HEK293 (cell line): ENCODE results near the gene LUZP2.

Experiments
- CTCF ChIA-PET: fragments of 350-600 bp; formaldehyde crosslinking; extraction: SDS; loops from one replicate; lab custom pipeline; 2021; ENCODE audit warnings: antibody characterized with exemption; lab: Yijun Ruan, JAX
- POLR2A ChIA-PET: fragments of 300-600 bp; formaldehyde crosslinking; extraction: SDS; loops from one replicate; lab custom pipeline; 2020; ENCODE audit warnings: antibody characterized with exemption, inconsistent platforms; lab: Yijun Ruan, JAX
- H3K27ac ChIP-seq: fragments of 200-500 bp; sonication (Bioruptor generic); 2 replicates; pipeline ENCODE4 v1.5.1; 2014; ENCODE audit warnings: low read depth, low read length, control low read depth, inconsistent platforms; ENCODE audit errors: extremely low read depth
- H3K36me3 ChIP-seq, 2 experiments: fragments of 200-500 bp in 1 of 2; sonication (Bioruptor generic) in 1 of 2; 1 replicate in 1 of 2; 2 replicates in 1 of 2; pipeline ENCODE4 v1.5.1; 2014 to 2017; ENCODE audit warnings: inconsistent platforms in 2 of 2, low read length in 2 of 2; ENCODE audit not compliant: control insufficient read depth in 2 of 2, insufficient read depth in 1 of 2
- H3K4me1 ChIP-seq: fragments of 200-500 bp; sonication (Bioruptor generic); 2 replicates; pipeline ENCODE4 v1.5.1; 2014; ENCODE audit warnings: mild to moderate bottlenecking, low read length, inconsistent platforms; ENCODE audit not compliant: control insufficient read depth, insufficient read depth
- H3K4me3 ChIP-seq: 2 replicates; pipeline ENCODE4 v1.5.1; 2011; ENCODE audit warnings: low read depth, mild to moderate bottlenecking, control low read depth, low read length, moderate library complexity
- H3K9me3 ChIP-seq: fragments of 200-500 bp; sonication (Bioruptor generic); 2 replicates; pipeline ENCODE4 v1.5.1; 2014; ENCODE audit warnings: low read depth, low read length, inconsistent platforms; ENCODE audit not compliant: control insufficient read depth, insufficient read depth
- KLF16 ChIP-seq: fragments of 450-650 bp; formaldehyde crosslinking; IDR thresholded peaks from 2 replicates; pipeline ENCODE4 v1.5.1; 2017; ENCODE audit warnings: missing biosample characterization, missing genetic modification characterization
- MZF1 ChIP-seq: fragments of 450-650 bp; formaldehyde crosslinking; IDR thresholded peaks from 2 replicates; pipeline ENCODE4 v1.5.1; 2017; ENCODE audit warnings: missing biosample characterization, missing genetic modification characterization, borderline replicate concordance
- PBX3 ChIP-seq: sonication (generic); formaldehyde crosslinking; IDR thresholded peaks from 2 replicates; pipeline ENCODE4 v1.8.1; 2022; ENCODE audit warnings: mild to moderate bottlenecking, moderate library complexity, missing genetic modification reagents
- REPIN1 ChIP-seq: fragments of 450-650 bp; formaldehyde crosslinking; IDR thresholded peaks from 2 replicates; pipeline ENCODE4 v1.5.1; 2017; ENCODE audit warnings: missing biosample characterization, missing genetic modification characterization, low read depth
- SCRT1 ChIP-seq: fragments of 450-650 bp; formaldehyde crosslinking; IDR thresholded peaks from 2 replicates; pipeline ENCODE4 v1.5.1; 2016; ENCODE audit warnings: missing biosample characterization, missing genetic modification characterization, borderline replicate concordance
- SP7 ChIP-seq: fragments of 450-650 bp; formaldehyde crosslinking; IDR thresholded peaks from 2 replicates; pipeline ENCODE4 v1.5.1; 2016; ENCODE audit warnings: missing biosample characterization, missing genetic modification characterization
- ZBTB49 ChIP-seq: fragments of 450-650 bp; formaldehyde crosslinking; IDR thresholded peaks from 2 replicates; pipeline ENCODE4 v1.5.1; 2016; ENCODE audit warnings: missing biosample characterization, missing genetic modification characterization, low read depth
- ZNF112 ChIP-seq: fragments of 450-650 bp; formaldehyde crosslinking; IDR thresholded peaks from 2 replicates; pipeline ENCODE4 v1.5.0; 2017; ENCODE audit warnings: missing biosample characterization, missing genetic modification characterization
- ZNF239 ChIP-seq: fragments of 450-650 bp; formaldehyde crosslinking; IDR thresholded peaks from 2 replicates; pipeline ENCODE4 v1.5.1; 2016; ENCODE audit warnings: missing biosample characterization, missing genetic modification characterization
- ZNF324 ChIP-seq: fragments of 450-650 bp; formaldehyde crosslinking; IDR thresholded peaks from 2 replicates; pipeline ENCODE4 v1.5.1; 2016; ENCODE audit warnings: missing biosample characterization, missing genetic modification characterization
- ZNF354C ChIP-seq: fragments of 450-650 bp; formaldehyde crosslinking; IDR thresholded peaks from 2 replicates; pipeline ENCODE4 v1.5.1; 2016; ENCODE audit warnings: missing biosample characterization, missing genetic modification characterization, low read depth, borderline replicate concordance
- ZNF366 ChIP-seq: fragments of 450-650 bp; formaldehyde crosslinking; conservative IDR thresholded peaks from 2 replicates; pipeline ENCODE4 v1.5.1; 2016; ENCODE audit warnings: missing biosample characterization, missing genetic modification characterization
- ZNF621 ChIP-seq: fragments of 450-650 bp; formaldehyde crosslinking; IDR thresholded peaks from 2 replicates; pipeline ENCODE4 v1.5.1; 2017; ENCODE audit warnings: missing biosample characterization, missing genetic modification characterization
- ZNF624 ChIP-seq: fragments of 450-650 bp; formaldehyde crosslinking; IDR thresholded peaks from 2 replicates; pipeline ENCODE4 v1.5.1; 2017; ENCODE audit warnings: missing biosample characterization, missing genetic modification characterization
- ZNF768 ChIP-seq: fragments of 450-650 bp; formaldehyde crosslinking; IDR thresholded peaks from 2 replicates; pipeline ENCODE4 v1.5.1; 2018; ENCODE audit warnings: missing biosample characterization, mild to moderate bottlenecking, missing genetic modification characterization
- ZNF777 ChIP-seq: fragments of 450-650 bp; formaldehyde crosslinking; IDR thresholded peaks from 2 replicates; pipeline ENCODE4 v1.5.1; 2017; ENCODE audit warnings: missing biosample characterization, missing genetic modification characterization, borderline replicate concordance
- TF ChIP-seq, protein P1 (sequence below): fragments of 450-650 bp; formaldehyde crosslinking; IDR thresholded peaks from 2 replicates; pipeline ENCODE4 v1.5.1; 2016; ENCODE audit warnings: missing biosample characterization, missing genetic modification characterization, low read depth
- TF ChIP-seq, protein P2 (sequence below): fragments of 450-650 bp; formaldehyde crosslinking; IDR thresholded peaks from 2 replicates; pipeline ENCODE4 v1.5.1; 2016; ENCODE audit warnings: missing biosample characterization, missing genetic modification characterization
- TF ChIP-seq, protein P3 (sequence below): fragments of 450-650 bp; IDR thresholded peaks from 2 replicates; pipeline ENCODE4 v1.5.1; 2018; ENCODE audit warnings: missing biosample characterization, mild to moderate bottlenecking, missing genetic modification characterization

The LUZP2 gene

DNA sequence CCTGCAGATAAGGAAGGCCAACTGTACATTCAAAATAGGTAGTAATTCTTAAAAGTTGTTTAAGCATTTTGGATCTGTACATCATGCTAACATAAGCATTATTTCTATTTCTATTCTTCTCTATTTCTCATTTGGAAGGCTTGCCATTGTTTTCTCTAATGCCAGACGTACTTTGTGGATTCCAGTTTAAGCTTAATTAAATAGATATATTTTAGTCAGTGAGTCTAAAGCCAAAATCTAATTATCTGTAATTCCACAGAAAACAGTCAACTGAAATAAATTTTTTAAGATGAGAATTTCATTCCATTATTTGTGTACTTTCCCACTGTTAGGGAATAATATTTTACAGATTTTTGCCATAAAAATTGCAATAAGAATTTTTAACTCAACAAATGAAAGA lies 123.0 kb downstream of the LUZP2 start (continued):
- TF ChIP-seq ZBTB49 (tag by site-specific recombination) (no peak), ZNF112 (tag by site-specific recombination) (no peak), ZNF354C (tag by site-specific recombination) (no peak)
- TF ChIP-seq, all 188 proteins: peak for 0

DNA sequence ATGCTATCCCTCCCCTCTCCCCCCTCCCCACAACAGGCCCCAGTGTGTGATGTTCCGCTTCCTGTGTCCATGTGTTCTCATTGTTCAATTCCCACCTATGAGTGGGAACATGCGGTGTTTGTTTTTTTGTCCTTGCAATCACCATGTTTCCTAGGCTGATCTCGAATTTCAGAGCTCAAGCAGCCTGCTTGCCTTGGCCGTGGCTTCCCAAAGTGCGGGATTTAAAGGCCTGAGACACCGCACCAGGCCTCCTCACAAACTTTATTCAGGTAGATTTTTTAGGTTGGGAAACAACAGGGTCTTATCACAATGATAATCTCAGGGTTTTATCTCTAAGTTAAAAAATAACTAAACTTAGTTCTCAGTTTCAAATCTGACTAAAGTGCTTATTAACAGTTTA lies 125.4 kb downstream of the LUZP2 start:
- POLR2A ChIA-PET: no interaction called here

More for the DNA sequence above, 125.4 kb downstream of the LUZP2 start:
- no peak overlapping the region for H3K4me3 ChIP-seq
- H3K4me1 ChIP-seq: no peaks in the 10 kb centered on the region
- H3K9me3 ChIP-seq: no peaks in the 10 kb centered on the region
- TF ChIP-seq SCRT1 (tag by site-specific recombination) (no peak), ZNF777 (tag by site-specific recombination) (no peak), ZNF239 (no peak), ZNF324 (tag by site-specific recombination) (no peak), ZNF768 (tag by site-specific recombination) (no peak), MZF1 (no peak), ZNF366 (tag by site-specific recombination) (no peak), KLF16 (tag by site-specific recombination) (no peak), ZNF621 (tag by site-specific recombination) (no peak), ZNF624 (tag by site-specific recombination) (no peak), ZBTB49 (tag by site-specific recombination) (no peak), PBX3 (no peak), SP7 (tag by site-specific recombination) (no peak), REPIN1 (tag by site-specific recombination) (no peak)
- TF ChIP-seq, protein P1, sequence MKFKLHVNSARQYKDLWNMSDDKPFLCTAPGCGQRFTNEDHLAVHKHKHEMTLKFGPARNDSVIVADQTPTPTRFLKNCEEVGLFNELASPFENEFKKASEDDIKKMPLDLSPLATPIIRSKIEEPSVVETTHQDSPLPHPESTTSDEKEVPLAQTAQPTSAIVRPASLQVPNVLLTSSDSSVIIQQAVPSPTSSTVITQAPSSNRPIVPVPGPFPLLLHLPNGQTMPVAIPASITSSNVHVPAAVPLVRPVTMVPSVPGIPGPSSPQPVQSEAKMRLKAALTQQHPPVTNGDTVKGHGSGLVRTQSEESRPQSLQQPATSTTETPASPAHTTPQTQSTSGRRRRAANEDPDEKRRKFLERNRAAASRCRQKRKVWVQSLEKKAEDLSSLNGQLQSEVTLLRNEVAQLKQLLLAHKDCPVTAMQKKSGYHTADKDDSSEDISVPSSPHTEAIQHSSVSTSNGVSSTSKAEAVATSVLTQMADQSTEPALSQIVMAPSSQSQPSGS (tag by site-specific recombination): no peak
- TF ChIP-seq, protein P2, sequence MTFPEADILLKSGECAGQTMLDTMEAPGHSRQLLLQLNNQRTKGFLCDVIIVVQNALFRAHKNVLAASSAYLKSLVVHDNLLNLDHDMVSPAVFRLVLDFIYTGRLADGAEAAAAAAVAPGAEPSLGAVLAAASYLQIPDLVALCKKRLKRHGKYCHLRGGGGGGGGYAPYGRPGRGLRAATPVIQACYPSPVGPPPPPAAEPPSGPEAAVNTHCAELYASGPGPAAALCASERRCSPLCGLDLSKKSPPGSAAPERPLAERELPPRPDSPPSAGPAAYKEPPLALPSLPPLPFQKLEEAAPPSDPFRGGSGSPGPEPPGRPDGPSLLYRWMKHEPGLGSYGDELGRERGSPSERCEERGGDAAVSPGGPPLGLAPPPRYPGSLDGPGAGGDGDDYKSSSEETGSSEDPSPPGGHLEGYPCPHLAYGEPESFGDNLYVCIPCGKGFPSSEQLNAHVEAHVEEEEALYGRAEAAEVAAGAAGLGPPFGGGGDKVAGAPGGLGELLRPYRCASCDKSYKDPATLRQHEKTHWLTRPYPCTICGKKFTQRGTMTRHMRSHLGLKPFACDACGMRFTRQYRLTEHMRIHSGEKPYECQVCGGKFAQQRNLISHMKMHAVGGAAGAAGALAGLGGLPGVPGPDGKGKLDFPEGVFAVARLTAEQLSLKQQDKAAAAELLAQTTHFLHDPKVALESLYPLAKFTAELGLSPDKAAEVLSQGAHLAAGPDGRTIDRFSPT (tag by site-specific recombination): no peak
- TF ChIP-seq, protein P3, sequence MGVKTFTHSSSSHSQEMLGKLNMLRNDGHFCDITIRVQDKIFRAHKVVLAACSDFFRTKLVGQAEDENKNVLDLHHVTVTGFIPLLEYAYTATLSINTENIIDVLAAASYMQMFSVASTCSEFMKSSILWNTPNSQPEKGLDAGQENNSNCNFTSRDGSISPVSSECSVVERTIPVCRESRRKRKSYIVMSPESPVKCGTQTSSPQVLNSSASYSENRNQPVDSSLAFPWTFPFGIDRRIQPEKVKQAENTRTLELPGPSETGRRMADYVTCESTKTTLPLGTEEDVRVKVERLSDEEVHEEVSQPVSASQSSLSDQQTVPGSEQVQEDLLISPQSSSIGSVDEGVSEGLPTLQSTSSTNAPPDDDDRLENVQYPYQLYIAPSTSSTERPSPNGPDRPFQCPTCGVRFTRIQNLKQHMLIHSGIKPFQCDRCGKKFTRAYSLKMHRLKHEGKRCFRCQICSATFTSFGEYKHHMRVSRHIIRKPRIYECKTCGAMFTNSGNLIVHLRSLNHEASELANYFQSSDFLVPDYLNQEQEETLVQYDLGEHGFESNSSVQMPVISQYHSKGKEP: no peak
- no peaks in the 10 kb centered on the region for H3K36me3 ChIP-seq
- H3K27ac ChIP-seq: no peak overlapping the region
- CTCF ChIA-PET: interaction anchor here (0.6 kb wide), 1 partner anchor 208 kb away, joined by 4 read pairs; no protein-coding TSS in a partner anchor
